NCI-H2107 (cell line): ENCODE results near the gene PLCL2.

Experiments
- DNase-seq: peaks from one replicate; lab custom pipeline; 2025; lab: John Stamatoyannopoulos, UW

The PLCL2 gene

DNA sequence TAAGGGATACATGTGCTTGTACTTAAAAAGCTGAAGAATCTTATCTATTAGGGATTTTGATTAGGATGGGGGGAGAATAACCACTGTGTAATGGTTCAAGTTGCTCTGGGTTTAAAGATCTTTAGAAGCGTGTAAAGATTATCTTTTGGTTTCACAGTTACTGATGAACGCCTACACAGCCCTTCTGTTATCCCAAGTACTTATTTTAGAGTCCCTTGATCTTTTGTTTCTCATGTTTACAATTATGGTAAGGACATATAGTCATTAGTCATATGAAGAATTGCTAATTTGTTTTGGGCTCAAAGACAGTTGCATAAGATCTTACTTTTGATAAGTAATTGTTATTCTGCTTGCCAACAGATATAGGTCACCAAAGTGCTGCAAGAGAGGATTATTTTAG is 160.1 kb downstream of the PLCL2 start:
- DNase-seq = no peak

DNA sequence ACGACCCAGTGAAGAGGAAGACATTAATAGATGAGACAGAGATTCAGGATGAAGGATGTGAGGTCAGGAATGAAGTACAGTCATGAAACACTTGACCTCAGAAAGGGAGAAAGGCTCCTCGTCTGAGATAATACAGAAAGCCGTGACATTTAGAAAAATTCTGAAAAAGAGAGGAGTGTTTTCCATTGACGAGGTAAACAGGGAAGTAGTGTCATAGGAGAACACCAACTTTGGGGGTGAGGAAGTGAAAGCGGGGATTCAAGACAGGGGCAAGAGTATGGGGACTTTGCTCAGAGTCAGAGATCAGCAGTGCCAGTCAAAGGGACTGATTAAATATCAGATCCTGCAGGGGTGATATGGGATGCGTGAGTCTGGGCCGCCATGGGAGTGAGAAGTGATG is 160.9 kb downstream of the PLCL2 start:
- no peak for DNase-seq

DNA sequence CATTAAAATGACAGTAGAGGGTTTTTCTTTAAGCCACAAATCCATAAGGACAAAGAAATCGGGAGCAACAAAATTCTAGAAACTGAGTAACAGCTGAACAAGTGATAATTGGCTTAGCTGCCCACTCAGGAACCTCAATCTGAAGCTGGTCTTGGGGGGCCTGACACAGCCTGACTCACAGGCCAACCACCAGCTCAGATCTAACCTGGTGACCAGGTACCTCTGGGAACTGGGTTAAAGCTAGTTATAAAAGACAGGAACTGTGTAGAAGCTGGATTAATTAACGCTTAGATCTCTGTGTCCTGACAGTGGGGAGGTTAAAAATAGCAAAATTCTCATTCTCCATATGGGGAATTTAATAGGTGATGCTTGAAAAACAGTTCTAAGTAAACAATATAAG is 161.9 kb downstream of the PLCL2 start:
- DNase-seq = no peak

DNA sequence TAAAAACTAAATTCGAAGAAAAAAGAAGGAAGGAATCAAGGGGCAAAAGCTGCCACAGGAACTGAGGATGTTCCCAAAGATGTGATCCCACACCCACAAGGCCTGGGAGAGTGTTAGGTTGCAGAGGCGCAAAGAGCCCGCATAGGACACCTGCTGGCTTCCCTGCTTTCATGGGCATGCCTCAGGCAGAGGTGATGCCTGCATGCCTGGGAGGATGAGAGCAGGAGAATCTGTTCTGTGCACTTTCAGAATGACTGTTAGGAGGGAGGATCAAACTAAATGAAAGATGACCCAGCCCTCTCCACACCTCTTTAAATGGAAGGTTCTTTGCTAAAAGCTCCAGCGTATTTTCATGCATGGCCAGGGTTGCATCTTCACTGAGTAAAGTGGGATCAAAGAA is 162.4 kb downstream of the PLCL2 start:
- DNase-seq = no peak

DNA sequence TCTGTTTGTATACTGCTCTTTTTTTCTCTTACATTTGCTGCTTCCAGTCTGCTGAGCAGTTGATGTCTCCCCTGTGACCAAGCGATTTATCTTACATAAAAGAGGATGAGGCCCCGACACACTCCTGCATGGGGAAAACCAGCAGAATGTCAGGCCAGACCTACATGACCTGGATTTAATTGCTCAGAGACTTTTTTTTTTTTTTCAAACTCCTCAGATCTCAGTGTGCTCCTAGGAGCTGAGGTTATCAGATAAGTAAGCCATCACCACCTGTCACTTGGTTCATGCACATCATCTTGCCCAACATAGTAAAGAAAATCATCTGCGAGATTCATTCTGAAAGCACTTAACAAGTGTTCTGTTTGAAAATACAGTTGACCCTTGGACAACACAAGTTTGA is 163.1 kb downstream of the PLCL2 start:
- DNase-seq = no peak

DNA sequence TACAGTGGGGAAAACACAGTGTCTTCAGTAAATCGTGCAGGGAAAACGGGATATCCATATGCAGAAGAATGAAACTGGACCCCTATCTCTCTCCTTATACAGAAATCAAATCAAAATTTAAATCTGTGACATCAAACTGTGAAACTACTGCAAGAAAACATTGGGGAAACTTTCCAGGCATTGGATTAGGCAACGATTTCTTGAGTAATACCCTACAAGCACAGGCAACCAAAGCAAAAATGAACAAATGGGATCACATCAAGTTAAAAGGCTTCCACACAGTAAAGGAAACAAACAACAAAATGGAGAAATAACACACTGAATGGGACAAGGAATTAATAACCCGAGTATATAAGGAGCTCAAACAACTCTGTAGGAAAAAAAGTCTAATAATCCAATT is 165.3 kb downstream of the PLCL2 start:
- DNase-seq = no peak

DNA sequence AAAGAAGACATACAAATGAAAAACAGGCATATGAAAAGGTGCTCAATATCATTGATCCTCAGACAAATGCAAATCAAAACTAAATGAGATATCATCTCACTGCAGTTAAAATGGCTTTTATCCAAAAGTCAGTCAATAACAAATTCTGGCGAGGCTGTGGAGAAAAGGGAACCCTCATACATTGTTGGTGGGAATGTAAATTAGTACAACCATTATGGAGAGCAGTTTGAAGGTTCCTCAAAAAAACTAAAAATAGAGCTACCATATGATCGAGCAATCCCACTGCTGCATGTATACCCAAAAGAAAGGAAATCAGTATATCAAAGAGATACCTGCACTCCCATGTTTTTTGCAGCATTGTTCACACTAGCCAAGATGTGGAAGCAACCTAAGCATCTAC is 165.8 kb downstream of the PLCL2 start:
- no peak for DNase-seq

DNA sequence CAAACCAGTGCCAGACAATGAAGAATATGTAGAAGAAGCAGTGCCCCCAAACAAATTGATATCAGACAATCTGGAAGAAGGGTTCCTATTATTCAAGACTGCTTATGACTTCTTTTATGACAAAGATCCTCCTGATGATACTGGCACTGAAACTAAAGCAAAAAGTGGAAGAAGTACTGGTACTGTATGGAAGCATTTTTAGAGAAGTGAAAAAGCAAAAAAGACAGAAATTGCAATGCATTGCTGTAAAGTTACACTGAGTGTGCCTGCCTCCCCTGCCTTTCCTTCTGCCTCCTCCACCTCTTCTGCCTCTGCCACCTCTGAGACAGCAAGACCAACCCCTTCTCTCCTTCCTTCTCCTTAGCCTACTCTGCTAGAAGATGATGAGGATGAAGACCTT is 167.6 kb downstream of the PLCL2 start:
- DNase-seq = no peak

DNA sequence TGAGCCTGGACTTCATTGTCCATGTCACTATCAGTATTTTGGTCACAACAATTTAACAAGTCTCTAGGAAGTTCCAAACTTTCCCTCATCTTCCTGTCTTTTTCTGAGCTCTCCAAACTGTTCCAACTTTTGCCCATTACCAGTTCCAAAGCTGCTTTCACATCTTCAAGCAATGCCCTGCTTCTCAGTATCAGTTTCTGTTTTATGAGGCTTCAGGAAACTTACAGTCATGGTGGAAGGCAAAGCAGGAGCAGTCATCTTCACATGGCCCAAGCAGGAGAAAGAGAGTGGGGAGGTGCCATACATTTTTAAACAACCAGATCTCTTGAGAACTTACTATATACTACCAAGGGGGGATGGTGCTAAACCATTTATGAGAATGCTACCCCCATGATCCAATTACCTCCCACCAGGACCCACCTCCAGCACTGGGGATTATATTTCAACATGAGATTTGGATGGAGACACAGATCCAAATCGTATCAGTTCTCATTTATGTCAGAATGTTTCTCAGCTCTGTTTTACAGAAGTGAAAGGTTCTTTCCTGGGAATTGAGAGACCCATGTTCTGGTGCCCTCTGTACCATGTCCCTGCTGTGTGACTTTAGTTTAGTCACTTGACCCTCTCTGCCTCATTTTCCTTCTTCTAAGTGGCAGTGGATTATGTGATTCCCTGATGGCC is 169.7 kb downstream of the PLCL2 start:
- no peak for DNase-seq

DNA sequence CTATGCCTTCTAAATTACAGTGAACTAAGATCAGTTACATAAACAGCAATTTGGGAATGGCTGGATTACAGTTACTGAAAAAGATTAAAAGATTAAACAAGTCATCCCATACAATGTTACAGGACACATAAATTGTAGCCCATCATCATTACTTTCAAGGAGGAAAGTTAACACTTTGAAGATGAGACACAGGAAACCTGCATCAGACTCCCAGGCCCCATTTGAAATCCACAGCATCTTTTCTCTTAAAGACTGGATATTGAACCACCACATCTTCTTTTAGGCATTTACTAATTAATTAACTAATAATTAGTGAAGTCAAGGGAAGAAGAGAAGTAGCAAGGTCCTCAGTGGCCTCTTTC is 170.2 kb downstream of the PLCL2 start:
- no peak for DNase-seq

DNA sequence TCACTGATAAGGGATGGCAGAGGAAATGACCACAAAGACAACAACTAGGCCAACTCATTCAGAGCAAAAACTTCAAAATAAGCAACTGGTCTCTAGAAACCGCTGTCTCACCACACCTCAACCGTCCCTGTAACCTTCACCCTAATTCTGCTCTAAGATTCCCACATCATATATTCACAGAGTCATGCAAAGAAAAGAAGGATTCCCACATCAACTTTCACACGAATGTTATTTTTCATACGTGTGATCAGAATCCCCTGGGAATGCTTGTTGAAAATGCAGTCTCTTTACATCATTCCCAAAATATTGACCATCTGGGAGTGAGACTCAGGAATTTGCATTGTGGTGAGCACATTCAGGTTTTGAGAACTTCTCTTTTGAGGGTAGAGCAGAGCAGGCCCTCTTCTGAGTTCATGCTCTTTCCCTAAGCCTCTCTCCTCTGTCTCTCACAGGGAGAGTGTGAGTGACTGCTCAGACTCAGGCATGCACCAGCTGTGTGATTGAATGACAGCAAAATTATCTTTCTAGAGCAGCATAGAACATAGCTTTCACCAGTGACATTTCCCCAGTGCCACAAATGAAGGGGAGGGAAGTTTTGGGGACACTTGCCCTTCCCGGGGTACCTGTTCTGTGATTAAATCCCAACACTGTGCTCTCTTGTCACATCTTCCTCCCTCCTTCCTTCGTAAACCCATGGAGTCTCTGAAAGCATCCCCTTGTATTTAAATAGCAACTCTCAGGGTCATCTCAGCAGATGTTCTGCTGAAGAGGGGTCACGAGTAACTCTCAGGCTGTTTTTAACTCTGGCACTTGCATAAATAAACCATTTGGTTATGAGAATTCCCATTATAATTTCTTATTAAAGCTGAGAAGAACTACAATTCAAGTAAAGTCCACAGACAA is 170.9 kb downstream of the PLCL2 start:
- no peak for DNase-seq

DNA sequence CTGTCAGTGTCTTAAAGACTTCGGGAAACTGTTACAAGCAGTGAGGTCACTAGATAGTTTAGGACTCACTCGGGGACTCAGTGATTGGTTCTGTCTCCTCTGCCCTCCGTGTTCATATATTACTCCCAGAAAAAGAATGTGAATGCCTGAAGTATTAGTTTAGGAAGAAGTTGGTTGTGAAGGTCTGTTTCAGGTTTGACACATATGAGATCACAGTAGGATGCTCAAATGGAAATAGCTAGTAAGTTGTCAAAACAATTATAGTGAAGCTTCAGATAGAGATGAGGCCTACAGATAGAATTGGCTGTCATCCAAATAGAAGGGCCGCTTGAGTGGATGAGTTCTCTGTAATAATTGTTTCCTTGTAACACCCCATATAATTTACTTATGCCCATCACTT is 172.6 kb downstream of the PLCL2 start:
- DNase-seq = no peak

DNA sequence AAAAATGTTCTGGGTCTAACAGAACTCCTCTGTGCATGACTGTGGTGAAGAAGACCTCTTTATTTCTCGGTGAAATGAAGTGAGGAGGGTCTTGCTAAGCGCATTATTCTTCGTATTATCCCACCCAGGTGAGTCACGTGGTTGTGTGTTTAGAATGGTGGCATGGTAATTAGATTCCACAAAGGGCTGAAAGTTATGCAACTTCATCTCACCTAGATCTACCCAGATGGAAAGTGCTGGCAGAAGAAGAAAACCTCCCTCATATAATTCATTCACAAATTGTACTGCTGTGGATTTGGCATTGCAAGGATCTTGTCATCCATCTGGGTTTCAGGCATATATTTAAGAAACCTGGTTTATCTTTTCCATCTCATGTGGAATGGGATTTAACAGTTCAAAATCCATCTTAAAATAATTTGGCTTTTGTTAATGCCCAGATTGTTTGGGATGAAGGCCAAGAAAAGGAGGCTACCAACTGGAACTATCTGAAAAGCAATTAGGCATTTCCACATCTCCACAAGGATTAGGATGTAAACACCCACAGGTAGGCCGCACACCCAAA is 175.3 kb downstream of the PLCL2 start:
- DNase-seq = no peak

DNA sequence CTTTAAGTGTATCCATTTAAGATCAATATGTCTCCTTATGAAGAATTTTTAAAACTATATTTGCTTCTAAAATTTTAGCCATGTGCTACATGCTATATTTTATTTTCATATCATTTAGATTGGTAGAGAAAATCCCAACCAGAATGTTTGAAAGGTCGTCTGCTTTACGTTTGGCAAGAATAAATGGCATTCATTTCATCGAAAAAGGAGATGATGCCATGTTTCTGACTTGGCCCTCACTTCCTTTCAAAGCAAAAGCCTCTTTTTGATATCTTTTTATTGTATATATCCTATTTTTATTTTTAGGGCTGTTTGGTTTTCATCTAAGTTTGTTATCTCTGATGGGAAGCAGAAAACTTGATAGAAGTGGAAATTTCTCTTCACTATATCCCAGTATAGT is 176.2 kb downstream of the PLCL2 start:
- no peak for DNase-seq

DNA sequence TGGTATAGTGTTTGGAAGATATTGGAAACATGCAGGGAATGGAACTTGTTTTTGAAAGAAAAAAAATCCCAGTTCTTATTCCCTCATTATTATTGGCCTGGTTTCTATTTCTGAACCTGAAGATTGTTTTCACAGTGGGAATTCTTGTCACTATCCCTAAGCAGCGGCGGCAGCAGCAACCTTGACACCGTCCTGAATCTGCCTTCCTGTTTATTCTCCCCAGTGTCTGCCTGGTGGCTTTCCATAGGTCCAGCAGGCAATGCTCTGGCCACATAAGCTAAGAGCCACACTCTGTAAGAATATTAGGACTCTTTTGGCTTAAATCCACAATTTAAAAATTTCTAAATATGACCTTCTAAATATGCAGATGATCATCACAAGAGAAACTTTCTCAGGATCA is 178.0 kb downstream of the PLCL2 start:
- DNase-seq = no peak

DNA sequence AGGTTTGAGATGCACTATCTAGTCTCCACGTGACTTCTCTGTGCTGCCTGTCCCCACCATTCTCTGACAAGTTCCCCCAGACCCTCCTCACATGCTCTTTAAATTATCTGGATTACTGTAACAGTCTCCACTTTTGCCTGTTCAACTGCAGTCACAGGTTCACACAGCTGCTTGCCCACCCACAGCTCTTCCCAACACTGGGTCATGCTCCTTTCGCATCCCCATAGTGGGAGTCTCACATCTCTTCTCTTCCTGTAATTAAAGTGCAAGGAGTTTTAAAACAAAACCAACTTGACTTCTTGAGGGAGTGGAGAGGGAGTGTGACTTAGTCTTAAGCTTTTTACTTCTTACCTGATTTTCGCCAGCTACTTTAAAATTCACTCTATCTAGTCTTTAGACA is 178.8 kb downstream of the PLCL2 start:
- no peak for DNase-seq

DNA sequence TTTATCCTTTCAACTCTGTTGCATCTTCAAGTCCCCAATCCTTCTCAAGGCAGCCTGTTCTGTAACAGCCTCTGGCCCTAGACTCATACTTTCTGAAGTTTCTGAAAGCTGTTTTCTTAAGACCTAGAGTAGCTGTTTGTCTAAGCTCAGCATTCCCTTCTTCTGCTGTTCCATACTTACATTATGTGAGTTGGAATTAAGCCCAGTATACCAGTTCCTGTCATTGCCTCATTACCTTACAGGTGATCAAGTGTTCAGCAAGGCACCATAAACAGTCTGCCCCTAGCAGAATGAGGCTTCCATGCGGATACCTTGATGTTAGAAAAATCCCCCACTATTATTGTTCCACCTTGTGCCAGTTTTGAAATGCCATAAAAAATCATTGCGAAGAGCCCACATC is 180.6 kb downstream of the PLCL2 start:
- DNase-seq = no peak

DNA sequence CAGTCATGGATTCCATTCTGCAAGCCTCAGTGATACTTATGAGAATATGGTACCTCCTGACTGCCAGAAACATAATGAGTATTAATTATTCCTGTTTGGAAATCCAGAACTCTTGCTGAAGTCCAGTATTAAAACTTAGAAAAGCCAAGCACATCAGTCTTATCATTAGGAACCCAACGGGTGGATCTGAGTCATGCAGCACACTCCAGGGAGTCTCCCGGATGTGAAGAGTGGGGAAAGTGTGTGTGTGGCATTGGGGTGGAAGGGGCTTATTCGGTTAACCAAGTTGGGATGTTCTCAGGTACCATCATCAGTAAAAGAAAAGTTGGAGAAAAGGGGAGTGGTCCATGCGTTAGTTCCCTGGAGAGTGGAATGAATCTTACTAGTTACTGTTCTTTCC is 181.1 kb downstream of the PLCL2 start:
- no peak for DNase-seq

DNA sequence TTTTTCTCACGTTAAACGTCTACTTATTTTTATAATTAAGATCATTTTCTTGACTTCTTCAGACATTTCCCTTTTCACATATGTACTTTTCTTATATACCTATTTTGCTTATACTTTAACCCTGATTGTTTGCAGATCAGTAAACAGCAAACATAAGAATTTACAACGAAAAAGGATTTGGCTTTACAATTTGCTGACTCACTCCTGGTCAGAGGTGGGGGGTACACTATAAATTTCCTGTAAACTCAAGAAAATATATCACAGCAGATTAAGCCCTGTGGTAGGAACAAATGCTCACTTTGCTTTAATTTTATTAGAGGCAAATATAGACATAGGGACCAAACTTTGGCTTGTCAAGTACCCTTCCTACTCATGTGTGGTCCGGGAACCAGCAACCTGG is 185.0 kb downstream of the PLCL2 start:
- no peak for DNase-seq

DNA sequence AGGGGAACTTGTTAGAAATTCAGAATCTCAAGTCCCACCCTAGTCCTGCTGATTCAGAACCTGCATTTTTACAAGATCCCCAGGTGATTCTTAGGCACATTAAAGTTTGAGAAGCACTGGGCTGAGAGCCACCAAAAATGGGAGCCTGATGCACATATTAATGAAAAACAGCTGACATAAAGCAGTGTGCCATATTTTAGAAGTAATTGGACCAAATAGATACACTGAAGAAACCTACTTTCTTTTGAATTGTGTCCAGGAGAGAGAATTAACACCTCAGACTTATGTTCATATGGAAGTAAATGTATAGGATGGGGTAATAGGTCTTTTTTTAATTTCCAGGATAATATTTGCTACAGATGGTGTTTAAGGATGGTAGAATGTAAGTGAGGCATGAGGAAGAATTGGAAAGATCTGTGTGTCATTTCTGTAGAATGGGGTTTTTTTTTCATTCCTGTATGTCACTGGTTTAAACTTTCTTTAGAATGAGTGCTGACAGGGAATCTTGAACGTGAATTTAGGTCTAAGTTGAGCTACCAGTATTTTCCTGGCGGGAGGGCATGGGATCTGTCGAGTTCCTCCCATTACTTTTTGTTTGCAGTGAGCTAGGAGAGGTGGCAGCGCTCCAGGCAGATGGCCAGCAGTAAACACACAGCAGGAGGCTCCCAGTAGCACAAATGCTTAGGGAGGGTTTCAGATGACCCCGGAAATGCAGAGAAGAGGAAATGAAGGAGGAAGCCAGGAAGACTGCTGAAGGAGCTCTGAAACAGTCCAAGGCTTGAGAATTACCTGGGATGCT is 185.6 kb downstream of the PLCL2 start:
- DNase-seq = peak; percentile 18

DNA sequence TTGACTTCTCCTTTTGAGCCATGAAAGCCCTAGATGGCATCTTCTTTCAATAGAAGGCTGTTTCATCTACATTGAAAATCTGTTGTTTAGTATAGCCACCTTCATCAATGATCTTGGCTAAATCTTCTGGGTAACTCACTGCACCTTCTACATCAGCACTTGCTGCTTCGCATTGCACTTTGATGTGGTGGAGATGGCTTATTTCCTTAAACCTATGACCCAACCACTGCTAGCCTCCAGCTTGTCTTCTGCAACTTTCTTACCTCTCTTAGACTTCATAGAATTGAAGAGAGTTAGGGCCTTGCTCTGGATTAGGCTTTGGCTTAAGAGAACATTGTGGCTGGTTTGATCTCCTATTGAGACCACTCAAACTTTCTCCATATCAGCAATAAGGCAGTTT is 189.8 kb downstream of the PLCL2 start:
- no peak for DNase-seq

DNA sequence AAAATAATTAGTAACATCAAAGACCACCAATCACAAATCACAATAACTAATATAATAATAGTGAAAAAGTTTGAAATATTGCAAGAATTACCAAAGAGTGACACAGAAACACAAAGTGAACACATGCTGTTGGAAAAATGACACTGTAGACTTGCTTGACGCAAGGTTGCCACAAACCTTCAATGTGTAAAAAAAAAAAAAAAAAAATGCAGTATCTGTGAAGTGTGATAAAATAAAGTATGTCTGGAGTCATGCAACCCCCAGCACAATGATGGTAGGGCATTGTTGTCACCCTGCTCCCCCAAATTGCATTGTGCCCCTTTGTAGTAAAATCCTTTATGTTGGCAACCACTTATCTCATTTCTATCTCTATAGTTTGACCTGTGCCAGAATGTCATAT is 190.6 kb downstream of the PLCL2 start:
- DNase-seq = no peak

DNA sequence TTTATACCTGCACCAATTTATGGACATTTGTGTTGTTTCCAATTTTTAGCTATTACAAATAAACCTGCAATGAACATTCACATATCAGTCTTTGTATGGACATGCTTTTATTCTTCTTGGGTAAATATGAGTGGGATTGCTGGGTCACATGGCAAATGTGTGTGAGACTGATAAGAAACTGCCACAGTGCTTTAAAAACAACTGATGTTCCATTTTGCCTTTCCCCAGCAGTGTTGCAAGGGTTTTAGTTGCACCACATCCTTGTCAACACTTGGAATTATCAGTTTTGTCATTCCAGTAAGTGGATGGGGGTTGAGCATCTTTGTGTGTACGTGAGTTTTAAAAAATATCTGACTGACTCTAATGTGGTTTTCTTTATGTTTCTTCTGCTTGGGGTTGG is 191.2 kb downstream of the PLCL2 start:
- DNase-seq = no peak
